ENCODE results near the gene SLA2. TPM values are rescaled to one million over a fixed set of nuclear protein-coding genes. Genes with fewer than 3 reads are reported as not detected.

SLA2 gene
- total RNA-seq, 2 experiments from 2014 or later = 19.9 to 21.3 TPM

DNA sequence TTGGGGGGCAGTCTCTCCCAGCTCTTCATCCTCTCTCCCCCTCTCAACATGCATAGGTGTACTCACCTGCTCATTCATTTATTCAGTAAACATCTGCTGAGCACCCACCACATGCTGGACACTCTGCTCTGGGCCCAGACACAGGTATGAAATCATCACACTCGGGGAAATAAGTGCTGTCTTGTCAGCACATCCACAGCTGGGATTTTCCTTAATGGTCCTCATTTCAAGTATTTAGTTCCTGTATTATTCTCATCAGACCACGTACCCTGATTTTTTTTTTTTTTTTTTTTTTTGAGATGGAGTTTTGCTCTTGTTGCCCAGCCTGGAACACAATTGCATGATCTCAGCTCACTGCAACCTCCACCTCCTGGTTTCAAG lies 21.1 kb downstream of the SLA2 start:
- no peaks in the 10 kb centered on the region for H3K9me3 Mint-ChIP-seq
- ChIA-PET POLR2A (interaction anchor here (1.1 kb wide), 1 partner anchor 18 kb away, joined by 4 read pairs; no protein-coding TSS in a partner anchor), CTCF (interaction anchor here (0.7 to 3.0 kb wide), 2 partner anchors 12 to 20 kb away, joined by 3 to 8 read pairs; partner anchors contain the start of gene RAB5IF)
- peak overlapping the region; percentile 70 for H3K27ac Mint-ChIP-seq
- Histone ChIP-seq H3K27me3 (ENCODE audit: control insufficient read depth in 1 of 2, insufficient read depth in 2 of 2, low read length in 2 of 2) (no peaks in the 10 kb centered on the region), H3K4me3 (ENCODE audit: low read length) (no peak overlapping the region), H3K4me1 (ENCODE audit: insufficient read depth, low read length) (peaks cover 38% of the 10 kb centered on the region), H3K27ac (ENCODE audit: low read depth in 1 of 2, low read length in 2 of 2) (no peak overlapping the region), H3K36me3 (ENCODE audit: insufficient read depth, low read length) (peaks cover 59% of the 10 kb centered on the region), H3K9me3 (ENCODE audit: control insufficient read depth in 1 of 2, insufficient read depth in 1 of 2, low read length in 2 of 2) (no peaks in the 10 kb centered on the region)
- H3K4me1 Mint-ChIP-seq (ENCODE audit: low read depth) = peaks cover 63% of the 10 kb centered on the region
- DNase-seq (no peak), ATAC-seq (ENCODE audit: poor library complexity) (no peak)
- H3K27me3 Mint-ChIP-seq = no peaks in the 10 kb centered on the region
- H3K4me3 Mint-ChIP-seq = no peak overlapping the region
- TF ChIP-seq, protein P1, sequence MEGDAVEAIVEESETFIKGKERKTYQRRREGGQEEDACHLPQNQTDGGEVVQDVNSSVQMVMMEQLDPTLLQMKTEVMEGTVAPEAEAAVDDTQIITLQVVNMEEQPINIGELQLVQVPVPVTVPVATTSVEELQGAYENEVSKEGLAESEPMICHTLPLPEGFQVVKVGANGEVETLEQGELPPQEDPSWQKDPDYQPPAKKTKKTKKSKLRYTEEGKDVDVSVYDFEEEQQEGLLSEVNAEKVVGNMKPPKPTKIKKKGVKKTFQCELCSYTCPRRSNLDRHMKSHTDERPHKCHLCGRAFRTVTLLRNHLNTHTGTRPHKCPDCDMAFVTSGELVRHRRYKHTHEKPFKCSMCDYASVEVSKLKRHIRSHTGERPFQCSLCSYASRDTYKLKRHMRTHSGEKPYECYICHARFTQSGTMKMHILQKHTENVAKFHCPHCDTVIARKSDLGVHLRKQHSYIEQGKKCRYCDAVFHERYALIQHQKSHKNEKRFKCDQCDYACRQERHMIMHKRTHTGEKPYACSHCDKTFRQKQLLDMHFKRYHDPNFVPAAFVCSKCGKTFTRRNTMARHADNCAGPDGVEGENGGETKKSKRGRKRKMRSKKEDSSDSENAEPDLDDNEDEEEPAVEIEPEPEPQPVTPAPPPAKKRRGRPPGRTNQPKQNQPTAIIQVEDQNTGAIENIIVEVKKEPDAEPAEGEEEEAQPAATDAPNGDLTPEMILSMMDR (IDR thresholded peaks at IDR 0.05) = no peak
- peaks cover 77% of the 10 kb centered on the region for H3K36me3 Mint-ChIP-seq (ENCODE audit: low read depth)
- intact Hi-C loops (cut with DNase I, micrococcal nuclease) = no loop called here

DNA sequence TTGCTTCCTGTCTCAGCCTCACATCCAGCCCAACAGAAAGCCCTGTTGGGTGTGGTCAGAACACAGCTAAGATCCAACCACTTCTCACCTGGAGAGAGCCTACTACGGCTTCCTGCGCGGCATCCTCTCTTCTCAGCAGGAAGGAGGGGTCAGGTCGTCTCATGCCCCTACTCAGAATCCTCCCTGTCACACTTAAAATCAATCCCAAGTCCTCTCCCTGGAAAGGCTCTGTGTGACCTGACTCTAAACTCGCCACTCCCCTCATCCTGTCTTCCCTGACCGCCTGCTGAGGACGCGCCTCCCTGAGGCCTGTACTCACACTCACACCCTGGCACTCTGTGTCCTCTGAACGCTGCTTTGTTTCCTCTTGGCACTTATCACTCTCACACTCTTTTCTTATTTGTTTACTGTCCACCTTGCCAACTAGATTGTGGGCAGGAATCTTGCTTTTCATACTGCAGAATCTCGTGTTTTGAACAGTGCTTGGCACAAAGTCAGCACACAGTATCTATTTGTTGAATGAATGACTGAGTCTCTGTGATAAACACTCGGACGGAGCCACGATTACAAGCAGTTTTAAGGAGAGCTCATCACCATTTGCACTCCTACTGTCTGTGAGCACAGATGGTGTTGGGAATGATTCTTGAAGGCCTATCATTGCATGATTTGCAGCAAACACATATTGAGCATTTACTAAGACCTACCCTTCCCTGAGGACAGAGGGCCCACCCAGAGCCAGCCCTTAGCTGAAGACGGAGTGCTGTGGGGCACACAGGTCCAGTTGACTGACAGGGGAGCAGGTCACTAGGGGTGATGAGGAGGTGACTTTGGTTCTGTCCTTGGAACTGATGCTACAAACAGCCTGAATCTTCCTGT lies 21.7 kb downstream of the SLA2 start:
- Histone ChIP-seq H3K9me3 (ENCODE audit: control insufficient read depth in 1 of 2, insufficient read depth in 1 of 2, low read length in 2 of 2) (no peaks in the 10 kb centered on the region), H3K27me3 (ENCODE audit: control insufficient read depth in 1 of 2, insufficient read depth in 2 of 2, low read length in 2 of 2) (no peaks in the 10 kb centered on the region), H3K4me3 (ENCODE audit: low read length) (no peak overlapping the region), H3K4me1 (ENCODE audit: insufficient read depth, low read length) (peaks cover 32% of the 10 kb centered on the region), H3K27ac (ENCODE audit: low read depth in 1 of 2, low read length in 2 of 2) (no peak overlapping the region), H3K36me3 (ENCODE audit: insufficient read depth, low read length) (peaks cover 56% of the 10 kb centered on the region)
- peaks cover 72% of the 10 kb centered on the region for H3K36me3 Mint-ChIP-seq (ENCODE audit: low read depth)
- intact Hi-C loops (cut with DNase I, micrococcal nuclease) = no loop called here
- H3K27ac Mint-ChIP-seq = peak overlapping the region; percentile 70
- CTCF ChIA-PET = interaction anchor here (3.0 kb wide), 1 partner anchor 19 kb away, joined by 8 read pairs; the partner anchor contains the start of gene RAB5IF
- peaks cover 58% of the 10 kb centered on the region for H3K4me1 Mint-ChIP-seq (ENCODE audit: low read depth)
- H3K4me3 Mint-ChIP-seq = no peak overlapping the region
- no peaks in the 10 kb centered on the region for H3K9me3 Mint-ChIP-seq
- POLR2A ChIA-PET = interaction anchor here (1.1 kb wide), 1 partner anchor 18 kb away, joined by 4 read pairs; no protein-coding TSS in a partner anchor
- TF ChIP-seq, protein P1 (IDR thresholded peaks at IDR 0.05) = no peak
- DNase-seq (no peak), ATAC-seq (ENCODE audit: poor library complexity) (no peak)
- H3K27me3 Mint-ChIP-seq = no peaks in the 10 kb centered on the region

DNA sequence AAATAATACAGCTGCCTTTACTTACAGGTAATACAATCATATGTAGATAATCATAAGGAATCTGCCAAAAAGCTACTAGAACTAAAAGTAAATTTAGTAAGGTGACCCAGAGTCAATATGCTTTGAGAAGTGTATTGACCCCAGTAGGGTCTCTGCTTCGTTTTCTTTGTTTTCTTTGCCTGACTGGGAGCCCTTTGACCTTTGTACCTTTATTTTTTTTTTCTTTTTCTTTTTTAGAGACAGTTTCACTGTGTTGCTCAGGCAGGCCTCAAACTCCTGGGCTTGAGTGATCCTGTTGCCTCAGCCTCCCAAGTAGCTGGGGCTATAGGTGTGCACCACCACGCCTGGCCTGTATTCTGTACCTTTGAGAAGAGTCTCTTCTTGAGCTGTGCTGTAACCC lies 22.6 kb downstream of the SLA2 start:
- Mint-ChIP-seq H3K9me3 (no peaks in the 10 kb centered on the region), H3K4me3 (no peak overlapping the region), H3K4me1 (ENCODE audit: low read depth) (peaks cover 53% of the 10 kb centered on the region), H3K27me3 (no peaks in the 10 kb centered on the region), H3K36me3 (ENCODE audit: low read depth) (peaks cover 67% of the 10 kb centered on the region), H3K27ac (peak overlapping the region; percentile 70)
- no peaks in the 10 kb centered on the region for H3K27me3 ChIP-seq (ENCODE audit: control insufficient read depth in 1 of 2, insufficient read depth in 2 of 2, low read length in 2 of 2)
- peaks cover 59% of the 10 kb centered on the region for H3K36me3 ChIP-seq (ENCODE audit: insufficient read depth, low read length)
- intact Hi-C loops (cut with DNase I, micrococcal nuclease) = no loop called here
- ATAC-seq (ENCODE audit: poor library complexity) (no peak), DNase-seq (no peak)
- no peak overlapping the region for H3K4me3 ChIP-seq (ENCODE audit: low read length)
- H3K4me1 ChIP-seq (ENCODE audit: insufficient read depth, low read length) = peaks cover 23% of the 10 kb centered on the region
- ChIA-PET CTCF (interaction anchor here (3.0 kb wide), 1 partner anchor 18 kb away, joined by 8 read pairs; the partner anchor contains the start of gene RAB5IF), POLR2A (interaction anchor here (0.6 to 1.5 kb wide), 2 partner anchors 18 to 23 kb away, joined by 3 to 5 read pairs; partner anchors contain the start of genes RAB5IF and SLA2)
- no peaks in the 10 kb centered on the region for H3K9me3 ChIP-seq (ENCODE audit: control insufficient read depth in 1 of 2, insufficient read depth in 1 of 2, low read length in 2 of 2)
- TF ChIP-seq, protein P1 (IDR thresholded peaks at IDR 0.05) = no peak
- no peak overlapping the region for H3K27ac ChIP-seq (ENCODE audit: low read depth in 1 of 2, low read length in 2 of 2)
